Mesodermal cell (in vitro differentiated cells): Measurements from ENCODE around the gene LCP1.

Experiments used
- H3K27ac ChIP-seq: 2 replicates; pipeline ENCODE4 v1.7.0; 2013; ENCODE audit warnings: mild to moderate bottlenecking, low read depth, low read length, moderate library complexity; ENCODE audit not compliant: severe bottlenecking
- H3K36me3 ChIP-seq: 2 replicates; pipeline ENCODE4 v1.7.1; 2013; ENCODE audit warnings: mild to moderate bottlenecking, low read length, moderate library complexity; ENCODE audit not compliant: control insufficient read depth, insufficient read depth
- H3K4me1 ChIP-seq: one replicate; pipeline ENCODE4 v1.7.1; 2013; ENCODE audit warnings: mild to moderate bottlenecking, low read length; ENCODE audit not compliant: insufficient read depth, control insufficient read depth, poor library complexity, severe bottlenecking
- H3K4me3 ChIP-seq: 2 replicates; pipeline ENCODE4 v1.7.0; 2013; ENCODE audit warnings: low read length, control low read depth, mild to moderate bottlenecking; ENCODE audit not compliant: insufficient read depth, poor library complexity, severe bottlenecking; ENCODE audit errors: extremely low read depth
- H3K9me3 ChIP-seq: 2 replicates; pipeline ENCODE4 v1.7.1; 2013; ENCODE audit warnings: mild to moderate bottlenecking, low read length, moderate library complexity; ENCODE audit not compliant: control insufficient read depth
- WGBS, 2 experiments: methylation state at CpG; one replicate each; pipeline ENCODE4 v1.1.5; 2013; ENCODE audit warnings: missing lambda C conversion rate in 2 of 2; ENCODE audit not compliant: insufficient coverage in 2 of 2; 5-methylcytosine and 5-hydroxymethylcytosine counted together

Gene LCP1

GRCh38 chr13:46158983-46159382, 23.0 kb downstream of the LCP1 start:
- no peak overlapping the region for H3K27ac ChIP-seq
- 100% methylated on average over 1 of the region's 2 CpGs for WGBS, 2 experiments
- H3K4me1 ChIP-seq: no peaks in the 10 kb centered on the region
- H3K4me3 ChIP-seq: no peak overlapping the region
- no peaks in the 10 kb centered on the region for H3K9me3 ChIP-seq
- no peaks in the 10 kb centered on the region for H3K36me3 ChIP-seq

DNA sequence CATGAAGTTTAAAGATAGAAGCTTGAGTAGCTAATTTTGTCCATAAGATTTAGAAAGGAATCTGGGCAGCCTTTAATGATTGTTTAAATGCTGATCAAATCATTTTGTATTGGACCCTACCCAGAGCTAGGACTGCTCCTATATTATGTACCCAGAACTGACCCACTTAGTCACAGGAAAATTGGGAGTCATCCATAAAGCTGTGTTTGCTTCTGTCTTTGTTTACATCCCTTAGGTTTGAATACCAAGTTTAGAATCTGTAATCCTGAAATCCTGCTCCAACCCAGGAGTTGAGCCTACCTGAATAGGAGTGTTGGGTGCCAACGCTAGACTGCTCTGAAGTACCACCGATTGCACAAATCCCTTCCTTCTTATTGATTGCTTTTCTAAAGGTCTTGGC, 23.8 kb downstream of the LCP1 start:
- no peaks in the 10 kb centered on the region for H3K9me3 ChIP-seq
- no peak overlapping the region for H3K4me3 ChIP-seq
- no peak overlapping the region for H3K27ac ChIP-seq
- no peaks in the 10 kb centered on the region for H3K4me1 ChIP-seq
- WGBS, 2 experiments: 100% methylated on average over 2 of the region's 2 CpGs; no CpG with 5 or more reads in 1 of the 2 experiments
- H3K36me3 ChIP-seq: no peaks in the 10 kb centered on the region

DNA sequence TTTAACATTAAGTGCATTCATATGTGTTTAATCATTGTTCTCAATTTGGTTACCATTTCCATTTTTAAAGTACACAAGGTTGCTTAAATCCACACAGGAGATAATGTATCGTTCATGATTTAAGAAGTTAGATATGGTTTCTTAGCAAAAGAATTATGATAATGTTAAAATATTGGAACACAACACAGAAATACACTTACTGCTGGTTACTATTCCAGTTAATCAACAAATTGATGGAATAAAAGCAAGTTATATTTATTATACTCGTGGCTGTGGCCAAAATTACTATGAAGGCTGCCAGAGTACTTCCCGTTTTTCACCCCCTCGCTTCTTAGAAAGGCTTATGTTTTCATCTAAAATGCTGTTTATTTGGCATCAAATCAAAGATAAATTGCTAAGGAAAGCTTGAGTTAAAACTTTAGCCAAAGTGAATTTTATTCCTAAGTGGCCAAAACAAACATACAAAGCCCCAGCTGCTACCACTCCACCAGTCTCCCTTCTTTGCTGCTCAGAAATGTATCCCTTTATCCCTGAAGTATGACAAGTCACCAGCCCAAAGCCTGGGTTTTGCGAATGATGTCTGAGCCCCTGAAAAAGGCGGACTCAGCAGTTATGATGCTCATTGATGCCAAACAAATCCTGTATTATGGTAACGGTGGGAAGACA, 27.7 kb downstream of the LCP1 start:
- Histone ChIP-seq H3K27ac (no peak overlapping the region), H3K36me3 (no peaks in the 10 kb centered on the region), H3K4me1 (no peaks in the 10 kb centered on the region), H3K9me3 (no peaks in the 10 kb centered on the region), H3K4me3 (no peak overlapping the region)
- 80 to 93% methylated on average over 3 to 4 of the region's 7 CpGs for WGBS, 2 experiments

GRCh38 chr13:46152627-46153328, 29.2 kb downstream of the LCP1 start:
- H3K27ac ChIP-seq: no peak overlapping the region
- no peak overlapping the region for H3K4me3 ChIP-seq
- no peaks in the 10 kb centered on the region for H3K9me3 ChIP-seq
- no peaks in the 10 kb centered on the region for H3K36me3 ChIP-seq
- H3K4me1 ChIP-seq: no peaks in the 10 kb centered on the region
- 83 to 93% methylated on average over 2 to 3 of the region's 6 CpGs for WGBS, 2 experiments

GRCh38 chr13:46150134-46150693, 31.8 kb downstream of the LCP1 start:
- H3K4me1 ChIP-seq: no peaks in the 10 kb centered on the region
- H3K4me3 ChIP-seq: no peak overlapping the region
- H3K27ac ChIP-seq: no peak overlapping the region
- no peaks in the 10 kb centered on the region for H3K36me3 ChIP-seq
- WGBS, 2 experiments: 100% methylated on average over 1 of the region's 1 CpG; no CpG with 5 or more reads in 1 of the 2 experiments
- no peaks in the 10 kb centered on the region for H3K9me3 ChIP-seq

- no peaks in the 10 kb centered on the region for H3K36me3 ChIP-seq
- no peak overlapping the region for H3K4me3 ChIP-seq
- WGBS, 2 experiments: 75 to 86% methylated on average over 7 of the region's 7 CpGs
- no peaks in the 10 kb centered on the region for H3K4me1 ChIP-seq
- H3K27ac ChIP-seq: no peak overlapping the region
- no peaks in the 10 kb centered on the region for H3K9me3 ChIP-seq
Observed at GRCh38 chr13:46149272-46150133, 32.5 kb downstream of the LCP1 start.

DNA sequence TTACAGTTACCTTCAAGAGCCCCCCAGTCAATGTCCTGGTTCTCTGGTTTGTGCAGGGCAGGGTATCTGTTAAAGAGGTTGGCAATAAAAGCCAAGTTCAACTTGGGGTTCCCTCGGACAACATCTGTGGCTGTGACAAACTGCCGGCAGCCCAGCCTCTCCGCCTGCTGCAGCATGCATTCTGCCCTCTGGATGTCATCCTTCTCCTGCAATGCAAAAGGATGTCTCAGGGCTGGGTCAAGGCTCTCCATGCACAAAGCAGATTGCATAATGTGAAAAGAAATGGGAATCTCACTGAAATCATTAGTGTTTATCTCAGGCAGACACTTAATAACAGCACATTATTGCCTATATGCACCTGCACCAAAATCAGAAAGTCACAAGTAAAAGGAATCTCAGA, 35.1 kb downstream of the LCP1 start:
- H3K36me3 ChIP-seq: no peaks in the 10 kb centered on the region
- H3K4me3 ChIP-seq: no peak overlapping the region
- H3K4me1 ChIP-seq: no peaks in the 10 kb centered on the region
- H3K9me3 ChIP-seq: no peaks in the 10 kb centered on the region
- WGBS, 2 experiments: 19 to 38% methylated on average over 3 of the region's 3 CpGs
- H3K27ac ChIP-seq: no peak overlapping the region

DNA sequence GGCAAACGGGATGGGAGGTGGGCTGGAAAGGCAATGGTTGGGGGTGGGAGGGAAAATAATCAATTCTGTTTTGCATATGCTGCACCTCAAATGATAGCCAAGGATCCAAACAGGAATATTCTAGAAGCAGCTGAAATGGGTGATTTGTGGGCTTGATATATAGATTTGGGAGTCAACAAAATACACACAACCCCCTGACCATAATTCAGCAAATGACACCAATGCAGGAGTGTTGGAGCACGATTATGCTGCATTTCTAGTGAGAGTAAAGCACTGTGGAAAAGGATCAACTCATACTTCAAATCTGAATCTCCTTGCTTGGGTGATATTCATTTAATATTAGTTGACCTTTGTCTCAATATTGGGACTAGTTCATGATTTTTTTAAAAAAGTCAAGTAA, 36.0 kb downstream of the LCP1 start:
- Histone ChIP-seq H3K9me3 (no peaks in the 10 kb centered on the region), H3K36me3 (no peaks in the 10 kb centered on the region), H3K4me1 (no peaks in the 10 kb centered on the region), H3K4me3 (no peak overlapping the region), H3K27ac (no peak overlapping the region)
- WGBS, 2 experiments: no CpG with 5 or more reads among the region's 2 CpGs

- Histone ChIP-seq H3K27ac (no peak overlapping the region), H3K4me3 (no peak overlapping the region)
Observed at GRCh38 chr13:46145135-46145534, 36.8 kb downstream of the LCP1 start.

DNA sequence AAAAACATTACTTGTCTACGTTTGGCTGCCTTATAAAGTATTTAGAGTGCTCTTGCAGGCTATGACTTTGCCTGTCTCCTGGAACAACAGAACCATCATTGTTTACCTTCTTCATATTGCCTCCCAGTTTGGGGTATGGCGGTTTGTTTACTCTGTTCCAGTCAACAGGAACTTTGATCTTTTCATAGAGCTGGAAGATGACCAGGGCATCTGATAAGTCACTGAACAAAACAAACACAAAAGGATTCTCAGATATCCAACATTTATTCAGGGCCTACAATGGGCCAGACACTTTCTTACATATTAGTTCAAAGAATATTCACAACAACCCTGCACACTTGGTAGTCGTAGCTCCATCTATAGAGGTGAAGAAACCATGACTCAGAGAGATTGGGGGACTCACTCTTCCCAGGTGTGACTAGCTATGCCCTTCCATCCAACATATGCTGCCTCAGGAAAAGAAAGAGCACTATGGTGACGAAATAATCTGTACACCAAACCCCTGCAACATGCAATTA, 38.7 kb downstream of the LCP1 start:
- no peak overlapping the region for H3K4me3 ChIP-seq
- H3K9me3 ChIP-seq: no peaks in the 10 kb centered on the region
- no peak overlapping the region for H3K27ac ChIP-seq
- 86 to 92% methylated on average over 1 to 3 of the region's 4 CpGs for WGBS, 2 experiments
- no peaks in the 10 kb centered on the region for H3K4me1 ChIP-seq
- H3K36me3 ChIP-seq: no peaks in the 10 kb centered on the region

More at GRCh38 chr13:46145135-46145534, 36.8 kb downstream of the LCP1 start:
- WGBS, 2 experiments: 90% methylated on average over 4 of the region's 4 CpGs; no CpG with 5 or more reads in 1 of the 2 experiments
- Histone ChIP-seq H3K4me1 (no peaks in the 10 kb centered on the region), H3K36me3 (no peaks in the 10 kb centered on the region), H3K9me3 (no peaks in the 10 kb centered on the region)
